Bone marrow (tissue), 2 donors: ENCODE measurements around the gene OVCA2.

Source experiments
- DNase-seq, 2 donors: peaks; one replicate each; lab custom pipeline; 2025; lab: John Stamatoyannopoulos, UW

The OVCA2 gene

GRCh38 chr17:2065949-2066400 lies 24.2 kb downstream of the OVCA2 start:
- no peak for DNase-seq

- DNase-seq, result no peak
These were observed 25.3 kb downstream of the OVCA2 start for GRCh38 chr17:2067048-2067561.

GRCh38 chr17:2067608-2068024 lies 25.8 kb downstream of the OVCA2 start:
- no peak for DNase-seq

GRCh38 chr17:2068031-2068518 lies 26.3 kb downstream of the OVCA2 start:
- no peak for DNase-seq

GRCh38 chr17:2068519-2069051 lies 26.8 kb downstream of the OVCA2 start:
- DNase-seq, result no peak

- DNase-seq, result no peak
These were observed 28.6 kb downstream of the OVCA2 start for GRCh38 chr17:2070241-2071023.

- no peak for DNase-seq
These were observed 29.2 kb downstream of the OVCA2 start for GRCh38 chr17:2071024-2071385.

- DNase-seq, result no peak
These were observed 29.8 kb downstream of the OVCA2 start for GRCh38 chr17:2071455-2072281.

- no peak for DNase-seq
These were observed 33.1 kb downstream of the OVCA2 start for GRCh38 chr17:2074919-2075318.

- DNase-seq, result no peak
These were observed 33.7 kb downstream of the OVCA2 start for GRCh38 chr17:2075336-2076086.

GRCh38 chr17:2076087-2076984 lies 34.5 kb downstream of the OVCA2 start:
- no peak for DNase-seq

- DNase-seq, result no peak
These were observed 35.2 kb downstream of the OVCA2 start for GRCh38 chr17:2077040-2077439.

- DNase-seq, result no peak
These were observed 39.7 kb downstream of the OVCA2 start for GRCh38 chr17:2081564-2081963.

- DNase-seq, result no peak
These were observed 40.4 kb downstream of the OVCA2 start for GRCh38 chr17:2082003-2082781.

- peak in 1 of 2 donors; percentile 16 for DNase-seq
These were observed 41.8 kb downstream of the OVCA2 start for GRCh38 chr17:2083613-2084035.

- DNase-seq, result peak in 1 of 2 donors; percentile 36
These were observed 42.4 kb downstream of the OVCA2 start for GRCh38 chr17:2084036-2084765.

- DNase-seq, result no peak
These were observed 43.2 kb downstream of the OVCA2 start for GRCh38 chr17:2084766-2085647.

- DNase-seq, result no peak
These were observed 43.8 kb downstream of the OVCA2 start for GRCh38 chr17:2085648-2085949.
